ENCODE data around the gene CHADL. TPM values are rescaled to one million over a fixed set of nuclear protein-coding genes. Genes with fewer than 3 reads are reported as not detected.

The CHADL gene
- total and polyA plus RNA-seq, 2 of the 8 experiments (the other 6 are each of a cell fraction or from before 2014, with no cell fraction given): 0.78 to 1.4 TPM

GRCh38 chr22:41215926-41216325 lies 24.8 kb downstream of the CHADL start (continued):
- TF ChIP-seq USF2 (IDR thresholded peaks at IDR 0.05; ENCODE audit: low read length) (no peak), MAFK (IDR thresholded peaks at IDR 0.05; ENCODE audit: low read depth, low read length) (no peak), EZH2 (IDR thresholded peaks at IDR 0.05; ENCODE audit: low read depth, low read length, severe bottlenecking) (no peak)
